Activated naive CD8-positive, alpha-beta T cell treated with anti-CD3 and anti-CD28 coated beads, Interleukin-2, amount 10 ng/mL, durations not matched to agents 7 days and 5 days (primary cell): ENCODE measurements around the gene CUX1. TPM values are rescaled to one million over a fixed set of nuclear protein-coding genes. Genes with fewer than 3 reads are reported as not detected.

Source experiments
- ATAC-seq: fragments of 150-1000 bp; cut with Tn5 transposase; one replicate; pipeline ENCODE4 v1.10.0; 2021; ENCODE audit warnings: low read depth, moderate library complexity
- POLR2A ChIA-PET: fragments of 350-600 bp; sonication (Branson Sonifier 250); formaldehyde crosslinking; loops from one replicate; lab custom pipeline; 2021; ENCODE audit warnings: antibody characterized with exemption; lab: Charles Lee
- DNase-seq: peaks from one replicate; pipeline ENCODE4 v3.0.0; 2021
- H3K27ac Mint-ChIP-seq: one replicate; pipeline ENCODE4 v1.8.0; 2022; ENCODE audit warnings: mild to moderate bottlenecking, mixed read lengths
- H3K27me3 Mint-ChIP-seq: one replicate; pipeline ENCODE4 v1.8.0; 2022; ENCODE audit warnings: mild to moderate bottlenecking, moderate library complexity, mixed read lengths
- H3K36me3 Mint-ChIP-seq: one replicate; pipeline ENCODE4 v1.8.0; 2021; ENCODE audit warnings: mild to moderate bottlenecking, mixed read lengths
- H3K4me1 Mint-ChIP-seq: one replicate; pipeline ENCODE4 v1.8.0; 2021; ENCODE audit warnings: mixed read lengths
- H3K4me3 Mint-ChIP-seq: one replicate; pipeline ENCODE4 v1.8.0; 2022; ENCODE audit warnings: mild to moderate bottlenecking, moderate library complexity, mixed read lengths
- H3K9me3 Mint-ChIP-seq: one replicate; pipeline ENCODE4 v1.8.0; 2021; ENCODE audit warnings: mixed read lengths
- total RNA-seq, 2 experiments: library from RNA; stranded (reverse); gene quantifications; one replicate each; pipeline ENCODE4 v1.2.3, GENCODE V29; 2021

The CUX1 gene
- total RNA-seq, 2 experiments from 2014 or later, result 35.7 to 37.6 TPM

- Mint-ChIP-seq H3K4me1 (no peaks in the 10 kb centered on the region), H3K36me3 (peaks cover 3% of the 10 kb centered on the region), H3K27me3 (no peaks in the 10 kb centered on the region), H3K27ac (peak overlapping the region; percentile 12), H3K9me3 (no peaks in the 10 kb centered on the region), H3K4me3 (no peak overlapping the region)
- no peak for ATAC-seq
- no peak for DNase-seq
- POLR2A ChIA-PET, result no interaction called here
Observed at GRCh38 chr7:102148799-102149198, 331.4 kb downstream of the CUX1 start.

GRCh38 chr7:102149416-102149815 lies 332.0 kb downstream of the CUX1 start:
- no peak for ATAC-seq
- no peak for DNase-seq
- no peaks in the 10 kb centered on the region for H3K4me1 Mint-ChIP-seq
- no peak overlapping the region for H3K4me3 Mint-ChIP-seq
- H3K9me3 Mint-ChIP-seq, result no peaks in the 10 kb centered on the region
- no peaks in the 10 kb centered on the region for H3K36me3 Mint-ChIP-seq
- H3K27ac Mint-ChIP-seq, result no peak overlapping the region
- POLR2A ChIA-PET, result no interaction called here
- H3K27me3 Mint-ChIP-seq, result no peaks in the 10 kb centered on the region

GRCh38 chr7:102150266-102150665 lies 332.8 kb downstream of the CUX1 start:
- Mint-ChIP-seq H3K27ac (no peak overlapping the region), H3K36me3 (no peaks in the 10 kb centered on the region), H3K4me3 (no peak overlapping the region), H3K4me1 (no peaks in the 10 kb centered on the region), H3K27me3 (no peaks in the 10 kb centered on the region), H3K9me3 (no peaks in the 10 kb centered on the region)
- DNase-seq (no peak), ATAC-seq (no peak)
- POLR2A ChIA-PET, result no interaction called here

GRCh38 chr7:102152672-102153598 lies 335.5 kb downstream of the CUX1 start:
- Mint-ChIP-seq H3K4me1 (no peaks in the 10 kb centered on the region), H3K27ac (no peak overlapping the region), H3K36me3 (no peaks in the 10 kb centered on the region), H3K4me3 (no peak overlapping the region), H3K27me3 (no peaks in the 10 kb centered on the region), H3K9me3 (no peaks in the 10 kb centered on the region)
- ATAC-seq (no peak), DNase-seq (no peak)
- POLR2A ChIA-PET, result no interaction called here

- DNase-seq (no peak), ATAC-seq (no peak)
- no peaks in the 10 kb centered on the region for H3K4me1 Mint-ChIP-seq
- H3K27me3 Mint-ChIP-seq, result no peaks in the 10 kb centered on the region
- H3K9me3 Mint-ChIP-seq, result no peaks in the 10 kb centered on the region
- POLR2A ChIA-PET, result no interaction called here
- H3K4me3 Mint-ChIP-seq, result no peak overlapping the region
- H3K27ac Mint-ChIP-seq, result no peak overlapping the region
- H3K36me3 Mint-ChIP-seq, result no peaks in the 10 kb centered on the region
Observed at GRCh38 chr7:102153599-102153946, 336.1 kb downstream of the CUX1 start.

- Mint-ChIP-seq H3K4me3 (no peak overlapping the region), H3K27ac (no peak overlapping the region), H3K9me3 (no peaks in the 10 kb centered on the region), H3K4me1 (peaks cover 2% of the 10 kb centered on the region), H3K27me3 (no peaks in the 10 kb centered on the region), H3K36me3 (no peaks in the 10 kb centered on the region)
- POLR2A ChIA-PET, result no interaction called here
- ATAC-seq, result no peak
- no peak for DNase-seq
Observed at GRCh38 chr7:102154425-102154824, 337.0 kb downstream of the CUX1 start.

- Mint-ChIP-seq H3K9me3 (no peaks in the 10 kb centered on the region), H3K4me1 (peaks cover 2% of the 10 kb centered on the region), H3K27ac (no peak overlapping the region), H3K36me3 (no peaks in the 10 kb centered on the region), H3K4me3 (no peak overlapping the region), H3K27me3 (no peaks in the 10 kb centered on the region)
- ATAC-seq (no peak), DNase-seq (no peak)
- POLR2A ChIA-PET, result no interaction called here
Observed at GRCh38 chr7:102155821-102156441, 338.5 kb downstream of the CUX1 start.

- Mint-ChIP-seq H3K27me3 (no peaks in the 10 kb centered on the region), H3K4me1 (peaks cover 2% of the 10 kb centered on the region), H3K4me3 (no peak overlapping the region), H3K36me3 (no peaks in the 10 kb centered on the region), H3K9me3 (no peaks in the 10 kb centered on the region), H3K27ac (no peak overlapping the region)
- POLR2A ChIA-PET, result no interaction called here
- DNase-seq (no peak), ATAC-seq (no peak)
Observed at GRCh38 chr7:102156867-102157266, 339.4 kb downstream of the CUX1 start.

GRCh38 chr7:102165136-102165535 lies 347.7 kb downstream of the CUX1 start:
- Mint-ChIP-seq H3K9me3 (no peaks in the 10 kb centered on the region), H3K27me3 (no peaks in the 10 kb centered on the region), H3K4me3 (no peak overlapping the region), H3K36me3 (no peaks in the 10 kb centered on the region), H3K27ac (peak overlapping the region; percentile 42), H3K4me1 (no peaks in the 10 kb centered on the region)
- ATAC-seq, result no peak
- POLR2A ChIA-PET, result no interaction called here
- no peak for DNase-seq

GRCh38 chr7:102167254-102167653 lies 349.8 kb downstream of the CUX1 start:
- Mint-ChIP-seq H3K27me3 (no peaks in the 10 kb centered on the region), H3K4me1 (no peaks in the 10 kb centered on the region), H3K27ac (no peak overlapping the region), H3K9me3 (no peaks in the 10 kb centered on the region), H3K36me3 (no peaks in the 10 kb centered on the region), H3K4me3 (no peak overlapping the region)
- DNase-seq (no peak), ATAC-seq (no peak)
- POLR2A ChIA-PET, result no interaction called here

- Mint-ChIP-seq H3K36me3 (no peaks in the 10 kb centered on the region), H3K27ac (no peak overlapping the region), H3K27me3 (no peaks in the 10 kb centered on the region), H3K4me1 (no peaks in the 10 kb centered on the region), H3K9me3 (no peaks in the 10 kb centered on the region), H3K4me3 (no peak overlapping the region)
- POLR2A ChIA-PET, result no interaction called here
- ATAC-seq (no peak), DNase-seq (no peak)
Observed at GRCh38 chr7:102169651-102170392, 352.4 kb downstream of the CUX1 start.

GRCh38 chr7:102170393-102170970 lies 353.1 kb downstream of the CUX1 start:
- Mint-ChIP-seq H3K36me3 (no peaks in the 10 kb centered on the region), H3K9me3 (no peaks in the 10 kb centered on the region), H3K4me1 (no peaks in the 10 kb centered on the region), H3K27ac (no peak overlapping the region), H3K27me3 (no peaks in the 10 kb centered on the region), H3K4me3 (no peak overlapping the region)
- no peak for DNase-seq
- ATAC-seq, result no peak
- POLR2A ChIA-PET, result no interaction called here

- POLR2A ChIA-PET, result no interaction called here
- ATAC-seq, result no peak
- Mint-ChIP-seq H3K27me3 (no peaks in the 10 kb centered on the region), H3K9me3 (no peaks in the 10 kb centered on the region), H3K4me3 (no peak overlapping the region), H3K27ac (no peak overlapping the region), H3K4me1 (no peaks in the 10 kb centered on the region), H3K36me3 (no peaks in the 10 kb centered on the region)
- no peak for DNase-seq
Observed at GRCh38 chr7:102173669-102174068, 356.2 kb downstream of the CUX1 start.
